ENCODE results near the gene DGKB.

DGKB gene

GRCh38 chr7:14340393-14341074 is 562.0 kb downstream of the DGKB start:
- no peaks in the 10 kb centered on the region for H3K27me3 Mint-ChIP-seq
- no peak overlapping the region for H3K27ac Mint-ChIP-seq
- H3K36me3 Mint-ChIP-seq (ENCODE audit: low read depth): no peaks in the 10 kb centered on the region
- H3K9me3 Mint-ChIP-seq: no peaks in the 10 kb centered on the region
- H3K4me3 Mint-ChIP-seq: no peak overlapping the region
- H3K4me1 Mint-ChIP-seq (ENCODE audit: low read depth): no peaks in the 10 kb centered on the region

- Mint-ChIP-seq H3K9me3 (no peaks in the 10 kb centered on the region), H3K4me3 (no peak overlapping the region), H3K27me3 (no peaks in the 10 kb centered on the region), H3K36me3 (ENCODE audit: low read depth) (no peaks in the 10 kb centered on the region), H3K27ac (no peak overlapping the region), H3K4me1 (ENCODE audit: low read depth) (no peaks in the 10 kb centered on the region)
These were observed 562.7 kb downstream of the DGKB start for GRCh38 chr7:14339861-14340260.

GRCh38 chr7:14336256-14336655 is 566.3 kb downstream of the DGKB start:
- Mint-ChIP-seq H3K27me3 (no peaks in the 10 kb centered on the region), H3K36me3 (ENCODE audit: low read depth) (no peaks in the 10 kb centered on the region), H3K9me3 (no peaks in the 10 kb centered on the region), H3K4me3 (no peak overlapping the region), H3K4me1 (ENCODE audit: low read depth) (no peaks in the 10 kb centered on the region), H3K27ac (no peak overlapping the region)

DNA sequence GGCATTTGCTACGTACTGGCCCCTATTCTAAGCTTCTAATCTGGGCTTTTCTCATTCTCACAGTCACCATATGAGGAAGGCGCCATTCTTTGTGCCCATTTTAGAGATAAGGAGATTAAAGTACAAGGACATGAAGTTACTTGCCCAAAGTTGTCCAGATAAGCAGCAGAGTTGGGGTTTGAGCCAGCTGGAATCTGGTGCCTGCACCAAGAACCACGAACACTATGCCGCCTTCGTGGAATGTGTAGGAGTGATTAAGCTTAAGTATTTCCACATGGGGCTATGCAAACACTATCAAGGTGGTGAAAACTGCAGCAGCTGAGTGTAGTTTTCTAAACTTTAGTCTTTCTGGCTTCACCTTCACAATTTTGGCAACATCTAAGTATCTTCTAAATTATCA is 570.4 kb downstream of the DGKB start:
- no peaks in the 10 kb centered on the region for H3K9me3 Mint-ChIP-seq
- no peaks in the 10 kb centered on the region for H3K27me3 Mint-ChIP-seq
- H3K4me1 Mint-ChIP-seq (ENCODE audit: low read depth): no peaks in the 10 kb centered on the region
- no peak overlapping the region for H3K4me3 Mint-ChIP-seq
- no peak overlapping the region for H3K27ac Mint-ChIP-seq
- H3K36me3 Mint-ChIP-seq (ENCODE audit: low read depth): no peaks in the 10 kb centered on the region

DNA sequence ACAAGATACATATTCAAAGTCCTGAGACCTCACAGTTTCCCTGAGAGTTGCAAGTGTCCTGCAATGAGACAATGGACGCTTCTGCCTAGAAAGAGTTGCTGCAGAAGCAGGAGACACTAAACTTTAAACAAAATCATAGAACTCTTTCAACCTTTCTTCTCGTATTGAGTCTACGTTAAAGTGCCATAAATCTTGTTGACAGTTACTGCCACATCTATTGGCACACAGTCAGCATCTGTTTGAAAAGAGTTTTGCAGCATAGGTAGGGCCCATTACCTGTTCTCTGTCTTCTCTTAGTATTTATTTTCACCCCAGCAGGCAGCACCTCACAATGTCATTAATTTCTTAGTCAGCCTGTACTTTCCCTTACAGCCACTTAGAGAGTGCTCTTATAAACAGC is 577.8 kb downstream of the DGKB start:
- H3K9me3 Mint-ChIP-seq: peaks cover 14% of the 10 kb centered on the region
- H3K27me3 Mint-ChIP-seq: no peaks in the 10 kb centered on the region
- no peaks in the 10 kb centered on the region for H3K36me3 Mint-ChIP-seq (ENCODE audit: low read depth)
- no peak overlapping the region for H3K4me3 Mint-ChIP-seq
- H3K27ac Mint-ChIP-seq: no peak overlapping the region
- H3K4me1 Mint-ChIP-seq (ENCODE audit: low read depth): no peaks in the 10 kb centered on the region

DNA sequence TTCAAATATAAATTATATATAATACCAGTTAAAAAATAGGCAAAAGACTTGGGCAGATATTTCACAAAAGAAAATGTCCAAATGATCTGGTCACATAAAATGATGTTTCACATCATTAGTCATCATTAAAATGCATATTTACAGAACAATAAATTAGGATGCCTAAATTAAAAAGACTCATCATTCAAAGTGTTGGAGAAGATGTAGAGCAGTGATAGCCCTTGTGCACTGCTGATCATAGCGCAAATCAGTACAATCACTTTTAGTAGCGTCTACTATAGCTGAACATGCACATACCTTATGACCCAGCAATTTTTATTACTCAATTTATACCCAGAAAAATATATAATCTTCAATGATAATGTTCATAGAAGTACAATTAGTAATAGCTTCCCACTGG is 579.8 kb downstream of the DGKB start:
- no peaks in the 10 kb centered on the region for H3K27me3 Mint-ChIP-seq

DNA sequence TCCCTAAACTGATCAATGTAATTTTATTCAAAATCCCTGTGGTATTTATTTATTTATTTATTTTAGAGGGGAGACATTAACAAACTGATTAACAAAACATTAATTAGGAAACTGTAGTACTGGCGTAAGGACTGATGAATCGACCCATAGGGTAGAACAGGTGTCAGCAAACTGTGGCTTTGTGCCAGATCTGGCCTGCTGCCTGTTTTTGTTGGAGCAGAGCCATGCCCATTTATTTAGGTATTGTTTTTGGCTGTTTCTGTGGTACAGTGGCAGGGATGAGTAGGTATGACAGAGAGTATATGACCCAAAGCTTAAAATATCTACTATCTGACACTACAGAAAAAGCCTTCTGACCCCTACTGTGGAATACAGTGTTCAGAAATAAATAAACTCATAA is 580.6 kb downstream of the DGKB start:
- Mint-ChIP-seq H3K4me3 (no peak overlapping the region), H3K27me3 (no peaks in the 10 kb centered on the region), H3K36me3 (ENCODE audit: low read depth) (no peaks in the 10 kb centered on the region)

More for the DNA sequence above, 579.8 kb downstream of the DGKB start:
- no peak overlapping the region for H3K27ac Mint-ChIP-seq
- no peak overlapping the region for H3K4me3 Mint-ChIP-seq
- no peaks in the 10 kb centered on the region for H3K36me3 Mint-ChIP-seq (ENCODE audit: low read depth)
- no peaks in the 10 kb centered on the region for H3K4me1 Mint-ChIP-seq (ENCODE audit: low read depth)
- H3K9me3 Mint-ChIP-seq: peaks cover 14% of the 10 kb centered on the region

GRCh38 chr7:14309432-14309831 is 593.1 kb downstream of the DGKB start:
- no peaks in the 10 kb centered on the region for H3K27me3 Mint-ChIP-seq
- H3K4me3 Mint-ChIP-seq: no peak overlapping the region
- no peaks in the 10 kb centered on the region for H3K9me3 Mint-ChIP-seq
- H3K4me1 Mint-ChIP-seq (ENCODE audit: low read depth): no peaks in the 10 kb centered on the region
- H3K27ac Mint-ChIP-seq: no peak overlapping the region
- H3K36me3 Mint-ChIP-seq (ENCODE audit: low read depth): no peaks in the 10 kb centered on the region

More for the DNA sequence above, 580.6 kb downstream of the DGKB start:
- no peaks in the 10 kb centered on the region for H3K4me1 Mint-ChIP-seq (ENCODE audit: low read depth)
- H3K9me3 Mint-ChIP-seq: peaks cover 14% of the 10 kb centered on the region
- H3K27ac Mint-ChIP-seq: no peak overlapping the region

DNA sequence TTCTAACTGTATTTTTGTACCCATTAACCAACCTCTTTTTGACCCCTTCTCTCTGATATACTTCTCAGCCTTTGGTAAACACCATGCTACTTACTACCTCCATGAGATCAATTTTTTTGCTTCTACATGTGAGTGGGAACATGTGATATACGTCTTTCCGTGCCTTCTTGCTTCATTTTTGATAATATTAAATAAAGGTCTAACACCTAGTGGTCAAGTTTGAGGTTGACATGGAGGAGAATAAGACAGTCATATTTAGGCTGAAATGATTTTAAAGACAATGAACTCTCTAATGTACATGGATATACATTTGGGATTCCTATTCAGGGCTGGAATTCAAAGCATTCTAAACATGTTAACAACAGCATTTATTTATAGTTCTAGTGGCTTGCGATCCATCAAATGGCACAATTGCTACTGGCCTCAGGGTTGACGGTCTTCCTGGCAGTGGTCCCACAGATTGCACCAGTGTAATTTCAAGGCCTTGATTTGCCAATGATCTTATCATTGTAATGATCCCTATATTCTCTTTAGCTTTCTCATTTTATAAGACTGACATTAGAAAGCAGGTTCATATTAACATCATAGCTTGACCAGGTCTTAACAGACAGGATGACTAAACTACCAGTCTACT is 597.2 kb downstream of the DGKB start:
- no peaks in the 10 kb centered on the region for H3K36me3 Mint-ChIP-seq (ENCODE audit: low read depth)
- H3K9me3 Mint-ChIP-seq: peaks cover 4% of the 10 kb centered on the region
- H3K4me1 Mint-ChIP-seq (ENCODE audit: low read depth): no peaks in the 10 kb centered on the region
- H3K27ac Mint-ChIP-seq: no peak overlapping the region
- H3K4me3 Mint-ChIP-seq: no peak overlapping the region
- no peaks in the 10 kb centered on the region for H3K27me3 Mint-ChIP-seq

DNA sequence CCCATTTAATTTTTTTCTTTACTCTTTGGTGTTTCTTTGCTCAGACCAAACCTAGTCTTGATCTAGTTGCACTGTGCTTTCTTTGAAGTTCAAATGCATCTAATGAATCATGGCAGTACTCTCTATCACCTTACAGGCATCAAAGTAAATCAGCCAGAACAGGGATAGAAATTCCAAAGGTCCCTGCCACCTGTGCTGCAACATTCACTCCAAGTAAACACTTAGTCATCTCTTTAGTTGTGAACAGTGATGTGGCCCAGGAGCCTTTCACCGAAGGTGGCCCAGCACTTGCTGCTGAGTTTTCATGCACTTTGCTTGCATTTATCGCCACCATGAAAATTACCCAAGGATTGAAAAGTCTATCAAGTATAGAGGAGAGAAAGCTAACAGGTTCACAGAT is 599.0 kb downstream of the DGKB start:
- no peaks in the 10 kb centered on the region for H3K27me3 Mint-ChIP-seq
- H3K36me3 Mint-ChIP-seq (ENCODE audit: low read depth): no peaks in the 10 kb centered on the region
- peaks cover 4% of the 10 kb centered on the region for H3K9me3 Mint-ChIP-seq
- H3K4me1 Mint-ChIP-seq (ENCODE audit: low read depth): no peaks in the 10 kb centered on the region
- no peak overlapping the region for H3K4me3 Mint-ChIP-seq
- no peak overlapping the region for H3K27ac Mint-ChIP-seq

- H3K27ac Mint-ChIP-seq: no peak overlapping the region
- peaks cover 3% of the 10 kb centered on the region for H3K27me3 Mint-ChIP-seq
- no peaks in the 10 kb centered on the region for H3K4me1 Mint-ChIP-seq (ENCODE audit: low read depth)
- H3K4me3 Mint-ChIP-seq: no peak overlapping the region
- H3K9me3 Mint-ChIP-seq: peaks cover 8% of the 10 kb centered on the region
- no peaks in the 10 kb centered on the region for H3K36me3 Mint-ChIP-seq (ENCODE audit: low read depth)
These were observed 607.9 kb downstream of the DGKB start for GRCh38 chr7:14294637-14295036.

DNA sequence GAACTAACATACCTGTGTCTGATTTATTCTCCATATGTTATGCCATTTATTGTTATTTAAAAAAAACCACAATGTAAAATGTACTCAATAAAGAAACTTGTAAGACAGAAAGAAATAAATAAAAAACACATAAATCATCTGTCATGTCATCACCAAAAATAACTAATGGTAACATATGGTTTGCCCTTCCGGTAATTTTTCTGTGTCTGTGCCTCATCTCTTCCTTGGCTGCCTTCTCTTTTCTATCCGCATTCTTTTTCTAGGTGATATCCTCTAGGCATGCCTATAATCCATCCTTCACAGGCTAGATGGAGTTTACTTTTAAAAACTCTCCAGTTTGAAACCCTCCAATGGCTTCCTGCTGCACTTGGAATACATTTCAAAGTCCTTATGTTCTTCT is 609.1 kb downstream of the DGKB start:
- peaks cover 3% of the 10 kb centered on the region for H3K27me3 Mint-ChIP-seq
- no peaks in the 10 kb centered on the region for H3K36me3 Mint-ChIP-seq (ENCODE audit: low read depth)
- no peak overlapping the region for H3K27ac Mint-ChIP-seq
- H3K9me3 Mint-ChIP-seq: peaks cover 8% of the 10 kb centered on the region
- H3K4me3 Mint-ChIP-seq: no peak overlapping the region
- H3K4me1 Mint-ChIP-seq (ENCODE audit: low read depth): no peaks in the 10 kb centered on the region

GRCh38 chr7:14292737-14293136 is 609.8 kb downstream of the DGKB start:
- no peaks in the 10 kb centered on the region for H3K36me3 Mint-ChIP-seq (ENCODE audit: low read depth)
- no peak overlapping the region for H3K27ac Mint-ChIP-seq
- peaks cover 8% of the 10 kb centered on the region for H3K9me3 Mint-ChIP-seq
- peaks cover 3% of the 10 kb centered on the region for H3K27me3 Mint-ChIP-seq
- H3K4me1 Mint-ChIP-seq (ENCODE audit: low read depth): no peaks in the 10 kb centered on the region
- H3K4me3 Mint-ChIP-seq: no peak overlapping the region

- no peaks in the 10 kb centered on the region for H3K4me1 Mint-ChIP-seq (ENCODE audit: low read depth)
- no peak overlapping the region for H3K4me3 Mint-ChIP-seq
- no peak overlapping the region for H3K27ac Mint-ChIP-seq
- H3K9me3 Mint-ChIP-seq: peaks cover 5% of the 10 kb centered on the region
- H3K27me3 Mint-ChIP-seq: no peaks in the 10 kb centered on the region
- no peaks in the 10 kb centered on the region for H3K36me3 Mint-ChIP-seq (ENCODE audit: low read depth)
These were observed 612.6 kb downstream of the DGKB start for GRCh38 chr7:14289957-14290356.

DNA sequence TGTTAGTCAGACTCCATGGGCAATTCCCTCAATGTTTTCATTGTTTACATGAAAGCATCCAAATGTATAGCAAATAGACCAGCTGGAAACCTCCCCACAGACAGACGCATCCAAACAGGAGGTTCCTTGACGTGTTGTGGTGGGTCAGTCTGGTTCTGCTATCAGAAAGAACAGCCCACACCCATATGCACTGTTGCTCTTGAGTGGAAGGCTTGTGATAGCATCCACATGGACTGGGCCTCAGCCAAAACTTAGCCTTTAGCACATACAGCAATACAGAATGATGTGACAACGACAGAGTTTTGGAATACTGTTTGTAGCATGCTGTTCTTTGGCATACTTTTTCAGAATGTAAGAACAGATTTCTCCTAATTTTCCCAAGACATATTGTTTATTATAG is 613.9 kb downstream of the DGKB start:
- Mint-ChIP-seq H3K36me3 (ENCODE audit: low read depth) (no peaks in the 10 kb centered on the region), H3K27me3 (no peaks in the 10 kb centered on the region), H3K27ac (no peak overlapping the region), H3K4me1 (ENCODE audit: low read depth) (no peaks in the 10 kb centered on the region), H3K4me3 (no peak overlapping the region), H3K9me3 (peaks cover 3% of the 10 kb centered on the region)

DNA sequence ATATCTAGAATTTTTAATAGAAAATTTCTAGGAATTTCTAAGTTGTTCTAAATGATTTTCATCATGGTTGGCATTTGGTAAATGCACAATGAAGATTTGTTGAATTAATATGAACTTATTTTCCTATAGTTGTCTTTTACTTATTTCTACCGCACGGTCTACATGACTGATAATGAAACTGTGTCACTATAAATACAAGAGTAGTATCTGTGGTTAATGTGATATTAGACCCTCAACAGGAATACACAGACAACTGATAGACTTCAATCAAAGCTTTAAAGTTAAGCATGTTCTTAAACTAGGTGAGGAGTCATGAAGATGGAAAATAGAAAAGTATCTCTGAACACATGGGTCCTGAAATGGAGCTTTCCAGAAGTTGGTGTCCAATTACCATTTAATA is 615.2 kb downstream of the DGKB start:
- Mint-ChIP-seq H3K27me3 (no peaks in the 10 kb centered on the region), H3K36me3 (ENCODE audit: low read depth) (no peaks in the 10 kb centered on the region), H3K4me3 (no peak overlapping the region), H3K27ac (no peak overlapping the region), H3K4me1 (ENCODE audit: low read depth) (no peaks in the 10 kb centered on the region), H3K9me3 (no peaks in the 10 kb centered on the region)
